Caco-2 (cell line): ENCODE measurements around the gene MRPL40. TPM values are rescaled to one million over a fixed set of nuclear protein-coding genes. Genes with fewer than 3 reads are reported as not detected.

Experiments used
- BruUV-seq: library from RNA; stranded (reverse); fragments of 400-500 nt; replicated peaks from 2 replicates; lab custom pipeline; 2021; lab: Mats Ljungman, UMichigan
- CTCF ChIA-PET: fragments of 300-600 bp; sonication (Branson Sonifier 250); formaldehyde crosslinking; loops from one replicate; lab custom pipeline; 2022; ENCODE audit warnings: antibody characterized with exemption; lab: Charles Lee
- POLR2A ChIA-PET: fragments of 300-600 bp; sonication (Branson Sonifier 250); formaldehyde crosslinking; loops from one replicate; lab custom pipeline; 2022; ENCODE audit warnings: antibody characterized with exemption; lab: Charles Lee
- DNase-seq, 2 experiments: peaks; one replicate each; pipeline versions ENCODE4 v3.0.0 to v3.0.0-alpha.2; 2020 to 2022
- H3K27me3 ChIP-seq: replicated peaks from 2 replicates; pipeline ENCODE4 v1.6.0; 2011; ENCODE audit warnings: low read length; ENCODE audit not compliant: control insufficient read depth, insufficient read depth
- H3K36me3 ChIP-seq: 2 replicates; pipeline ENCODE4 v1.5.1; 2011; ENCODE audit warnings: low read length; ENCODE audit not compliant: control insufficient read depth, insufficient read depth
- H3K4me1 ChIP-seq: fragments of 250-450 bp; sonication (Bioruptor Pico); 2 replicates; pipeline ENCODE4 v1.5.1; 2020; ENCODE audit warnings: mild to moderate bottlenecking
- H3K4me3 ChIP-seq: 2 replicates; pipeline ENCODE4 v1.5.1; 2011; ENCODE audit warnings: low read depth, mild to moderate bottlenecking, control low read depth, low read length
- H3K9me3 ChIP-seq: fragments of 250-450 bp; sonication (Bioruptor Pico); 2 replicates; pipeline ENCODE4 v1.5.1; 2020; ENCODE audit warnings: mild to moderate bottlenecking, moderate library complexity
- H3K27ac Mint-ChIP-seq: one replicate; pipeline ENCODE4 v1.8.0; 2022; ENCODE audit warnings: mixed read lengths; ENCODE audit not compliant: unreplicated experiment
- H3K27me3 Mint-ChIP-seq: one replicate; pipeline ENCODE4 v1.8.0; 2022; ENCODE audit warnings: mixed read lengths; ENCODE audit not compliant: insufficient read depth, unreplicated experiment
- H3K36me3 Mint-ChIP-seq: one replicate; pipeline ENCODE4 v1.8.0; 2022; ENCODE audit warnings: mild to moderate bottlenecking, mixed read lengths; ENCODE audit not compliant: insufficient read depth, unreplicated experiment
- H3K4me1 Mint-ChIP-seq: one replicate; pipeline ENCODE4 v1.8.0; 2022; ENCODE audit warnings: low read depth, mixed read lengths; ENCODE audit not compliant: unreplicated experiment
- H3K4me3 Mint-ChIP-seq: one replicate; pipeline ENCODE4 v1.8.0; 2022; ENCODE audit warnings: mild to moderate bottlenecking, moderate library complexity, mixed read lengths; ENCODE audit not compliant: unreplicated experiment
- H3K9me3 Mint-ChIP-seq: one replicate; pipeline ENCODE4 v1.8.0; 2022; ENCODE audit warnings: mixed read lengths; ENCODE audit not compliant: unreplicated experiment
- CTCF ChIP-seq, 2 experiments: fragments of 200-600 bp in 1 of 2; IDR thresholded peaks; 1 replicate in 1 of 2; 2 replicates in 1 of 2; pipeline versions ENCODE4 v1.5.1 to v1.8.0; 2011 to 2022; ENCODE audit warnings: antibody characterized with exemption in 1 of 2, control low read depth in 1 of 2, inconsistent platforms in 1 of 2, low read depth in 1 of 2, low read length in 1 of 2, mild to moderate bottlenecking in 1 of 2, moderate library complexity in 1 of 2; ENCODE audit not compliant: insufficient read depth in 1 of 2, severe bottlenecking in 1 of 2, unreplicated experiment in 1 of 2
- intact Hi-C: fragments of 100-400 bp; cut with micrococcal nuclease; formaldehyde crosslinking; loops from one replicate; pipeline ENCODE4 v1.10.0; 2022; ENCODE audit not compliant: unreplicated experiment
- total RNA-seq: library from RNA; stranded (reverse); gene quantifications from 2 replicates; pipeline ENCODE4 v1.2.3, GENCODE V29; 2022

MRPL40 gene
- total RNA-seq, 1 experiment from 2014 or later = 42.7 TPM

DNA sequence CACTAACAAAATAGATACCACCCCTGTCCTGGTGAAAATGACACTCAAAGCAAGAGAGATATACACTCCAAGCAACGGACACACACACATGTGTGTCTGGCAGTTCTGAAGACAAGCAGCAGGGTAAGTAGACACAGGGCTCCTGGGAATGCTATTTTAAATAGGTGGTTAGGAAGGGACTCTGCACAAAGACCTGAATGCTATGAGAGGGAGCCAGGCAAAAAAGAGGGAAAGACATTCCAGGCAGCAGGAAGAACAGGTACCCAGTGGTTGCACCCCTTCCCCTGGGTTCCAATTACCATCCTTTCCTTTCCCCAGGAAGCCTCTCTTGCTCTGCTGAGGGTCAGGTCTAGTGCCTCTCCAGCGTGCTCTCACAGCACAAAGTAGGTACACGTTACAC is 43.7 kb downstream of the MRPL40 start:
- no peak overlapping the region for H3K27ac Mint-ChIP-seq
- CTCF ChIA-PET = no interaction called here
- H3K4me3 Mint-ChIP-seq = no peak overlapping the region
- no peaks in the 10 kb centered on the region for H3K9me3 Mint-ChIP-seq
- no peaks in the 10 kb centered on the region for H3K27me3 ChIP-seq
- no peak overlapping the region for H3K4me3 ChIP-seq
- no peak for TF ChIP-seq CTCF (IDR thresholded peaks at IDR 0.05; ENCODE audit: insufficient read depth in 1 of 2, low read depth in 1 of 2, low read length in 1 of 2, severe bottlenecking in 1 of 2, unreplicated experiment in 1 of 2)
- no TSS peak for BruUV-seq
- intact Hi-C loops = loop anchor here (5.0 to 10.0 kb wide), 2 partner anchors 159 to 299 kb away; partner anchors contain the start of gene SLC25A1
- no peaks in the 10 kb centered on the region for H3K9me3 ChIP-seq
- POLR2A ChIA-PET = no interaction called here
- no peak for DNase-seq
- H3K36me3 Mint-ChIP-seq = peaks cover 54% of the 10 kb centered on the region
- peaks cover 5% of the 10 kb centered on the region; the same call in 1 of the 2 replicates for H3K4me1 ChIP-seq
- no peaks in the 10 kb centered on the region; the same call in none of the 2 replicates for H3K36me3 ChIP-seq
- H3K4me1 Mint-ChIP-seq = peaks cover 23% of the 10 kb centered on the region
- no peaks in the 10 kb centered on the region for H3K27me3 Mint-ChIP-seq

DNA sequence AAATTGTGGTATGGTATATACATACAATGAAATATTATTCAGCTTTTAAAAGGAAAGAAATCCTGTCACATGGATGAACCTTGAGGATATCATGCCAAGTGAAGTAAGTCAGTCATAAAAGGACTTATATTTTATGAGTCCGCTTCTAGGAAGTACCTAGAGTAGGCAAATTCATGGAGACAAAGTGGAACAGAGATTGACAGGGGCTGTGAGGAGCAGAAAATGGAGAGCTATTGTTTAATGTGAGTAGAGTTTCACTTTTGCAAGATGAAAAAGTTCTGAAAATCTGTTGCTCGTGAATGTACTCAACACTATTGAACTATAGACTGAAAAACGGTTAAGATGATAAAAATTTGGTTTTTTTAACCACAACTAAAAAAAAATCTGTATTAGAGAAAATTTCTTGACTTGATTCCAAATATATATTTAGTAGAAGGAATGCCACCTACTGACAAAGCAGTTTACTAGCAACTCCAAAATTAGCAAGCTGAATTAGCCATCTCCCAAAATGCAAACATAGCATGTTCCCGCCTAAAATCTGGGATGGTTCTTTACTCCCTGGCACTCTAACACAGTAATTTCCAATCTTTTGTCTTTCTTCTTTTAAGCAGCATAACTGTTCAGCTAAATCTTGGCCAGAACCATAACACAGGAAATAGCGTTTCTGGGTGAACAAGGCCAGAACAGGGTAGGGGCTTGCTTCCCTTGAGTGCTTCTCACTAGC is 45.1 kb downstream of the MRPL40 start:
- Histone ChIP-seq H3K9me3 (no peaks in the 10 kb centered on the region), H3K36me3 (no peaks in the 10 kb centered on the region; the same call in 1 of the 2 replicates), H3K27me3 (no peaks in the 10 kb centered on the region), H3K4me1 (peaks cover 6% of the 10 kb centered on the region; the same call in 1 of the 2 replicates), H3K4me3 (peak overlapping the region; percentile 84)
- Mint-ChIP-seq H3K9me3 (no peaks in the 10 kb centered on the region), H3K27ac (peak overlapping the region; percentile 100), H3K4me3 (peak overlapping the region; percentile 95), H3K27me3 (no peaks in the 10 kb centered on the region), H3K36me3 (peaks cover 45% of the 10 kb centered on the region), H3K4me1 (peaks cover 23% of the 10 kb centered on the region)
- BruUV-seq = TSS peak; percentile 34
- TF ChIP-seq CTCF (IDR thresholded peaks at IDR 0.05; ENCODE audit: insufficient read depth in 1 of 2, low read depth in 1 of 2, low read length in 1 of 2, severe bottlenecking in 1 of 2, unreplicated experiment in 1 of 2) = no peak
- ChIA-PET POLR2A (no interaction called here), CTCF (interaction anchor here (1.5 to 2.3 kb wide), 2 partner anchors 152 to 178 kb away, joined by 5 to 11 read pairs; no protein-coding TSS in a partner anchor)
- no peak for DNase-seq
- intact Hi-C loops = loop anchor here (2.0 to 10.0 kb wide), 3 partner anchors 45 to 300 kb away; partner anchors contain the start of genes MRPL40 and SLC25A1

GRCh38 chr22:19478045-19478900 is 45.9 kb downstream of the MRPL40 start:
- H3K4me3 ChIP-seq = peak overlapping the region; percentile 84
- no peak for TF ChIP-seq CTCF (IDR thresholded peaks at IDR 0.05; ENCODE audit: insufficient read depth in 1 of 2, low read depth in 1 of 2, low read length in 1 of 2, severe bottlenecking in 1 of 2, unreplicated experiment in 1 of 2)
- no TSS peak for BruUV-seq
- Mint-ChIP-seq H3K27me3 (no peaks in the 10 kb centered on the region), H3K9me3 (no peaks in the 10 kb centered on the region), H3K4me1 (peaks cover 23% of the 10 kb centered on the region), H3K36me3 (peaks cover 48% of the 10 kb centered on the region), H3K4me3 (peak overlapping the region; percentile 95), H3K27ac (peak overlapping the region; percentile 100)
- ChIA-PET POLR2A (no interaction called here), CTCF (interaction anchor here (1.5 to 2.3 kb wide), 2 partner anchors 151 to 178 kb away, joined by 5 to 11 read pairs; no protein-coding TSS in a partner anchor)
- no peaks in the 10 kb centered on the region for H3K27me3 ChIP-seq
- no peak for DNase-seq
- H3K9me3 ChIP-seq = no peaks in the 10 kb centered on the region
- peaks cover 6% of the 10 kb centered on the region; the same call in 1 of the 2 replicates for H3K4me1 ChIP-seq
- H3K36me3 ChIP-seq = no peaks in the 10 kb centered on the region; the same call in 1 of the 2 replicates
- intact Hi-C loops = loop anchor here (2.0 to 10.0 kb wide), 3 partner anchors 45 to 301 kb away; partner anchors contain the start of genes MRPL40 and SLC25A1
